Uterus (tissue), 4 donors: ENCODE results near the gene PTGER4. TPM values are rescaled to one million over a fixed set of nuclear protein-coding genes. Genes with fewer than 3 reads are reported as not detected.
"Not testable (repeated sequence)": the region's sequence is repeated elsewhere in the genome, so short reads cannot be mapped to it uniquely, and the experiment has no call there.

ENCODE experiments used
- DNase-seq, 2 donors: peaks; one replicate each; pipeline ENCODE4 v3.0.0-alpha.2; 2019 to 2020
- H3K27ac ChIP-seq, 2 donors: fragments of 200-600 bp; sonication (generic); 1 replicate in 1 of 2; 2 replicates in 1 of 2; pipeline ENCODE4 v1.5.1; 2016 to 2018
- H3K27me3 ChIP-seq, 2 donors: fragments of 200-600 bp; sonication (generic); one replicate each; pipeline ENCODE4 v1.5.1; 2018 to 2019; ENCODE audit warnings: control low read depth in 1 of 2
- H3K36me3 ChIP-seq, 2 donors: fragments of 200-600 bp; sonication (generic); one replicate each; pipeline ENCODE4 v1.5.1; 2019; ENCODE audit warnings: control low read depth in 1 of 2
- H3K4me1 ChIP-seq, 2 donors: fragments of 200-600 bp; sonication (generic); one replicate each; pipeline ENCODE4 v1.5.1; 2018 to 2019; ENCODE audit warnings: control low read depth in 1 of 2
- H3K4me3 ChIP-seq, 2 donors: fragments of 200-600 bp; sonication (generic); 1 replicate in 1 of 2; 2 replicates in 1 of 2; pipeline ENCODE4 v1.5.1; 2018 to 2019; ENCODE audit warnings: mild to moderate bottlenecking in 1 of 2
- H3K9me3 ChIP-seq, 2 donors: fragments of 200-600 bp; sonication (generic); one replicate each; pipeline ENCODE4 v1.5.1; 2019; ENCODE audit warnings: control low read depth in 1 of 2
- POLR2A ChIP-seq, 2 donors: fragments of 450-650 bp; IDR thresholded peaks; one replicate each; pipeline ENCODE4 v1.6.1; 2016; ENCODE audit warnings: antibody characterized with exemption in 2 of 2, mild to moderate bottlenecking in 1 of 2, moderate library complexity in 1 of 2
- intact Hi-C: fragments of 100-400 bp; cut with DNase I; formaldehyde crosslinking; loops from one replicate; pipeline ENCODE4 v1.15.1; 2023; ENCODE audit warnings: low total_unique reads
- total RNA-seq, 4 donors: library from RNA; depleted of rRNA in 3 of 4; stranded (reverse); fragments of >200 nt in 3 of 4; gene quantifications; one replicate each; pipeline versions ENCODE4 v1.1.0 to v1.2.4, GENCODE V29; 2014 to 2023
- TF ChIP-seq, protein P1 (sequence below), 4 experiments: fragments of 200-600 bp in 2 of 4; fragments of 450-650 bp in 2 of 4; sonication (generic) in 2 of 4; IDR thresholded peaks; one replicate each; pipeline ENCODE4 v1.5.1; 2016 to 2019; ENCODE audit warnings: antibody characterized with exemption in 4 of 4, mild to moderate bottlenecking in 2 of 4, moderate library complexity in 1 of 4
- donor health status: DM: yes; HTN: yes; CAD: no.

Gene PTGER4
- total RNA-seq, 4 donors from 2014 or later: 5.9 to 10.2 (median 8.0) TPM

DNA sequence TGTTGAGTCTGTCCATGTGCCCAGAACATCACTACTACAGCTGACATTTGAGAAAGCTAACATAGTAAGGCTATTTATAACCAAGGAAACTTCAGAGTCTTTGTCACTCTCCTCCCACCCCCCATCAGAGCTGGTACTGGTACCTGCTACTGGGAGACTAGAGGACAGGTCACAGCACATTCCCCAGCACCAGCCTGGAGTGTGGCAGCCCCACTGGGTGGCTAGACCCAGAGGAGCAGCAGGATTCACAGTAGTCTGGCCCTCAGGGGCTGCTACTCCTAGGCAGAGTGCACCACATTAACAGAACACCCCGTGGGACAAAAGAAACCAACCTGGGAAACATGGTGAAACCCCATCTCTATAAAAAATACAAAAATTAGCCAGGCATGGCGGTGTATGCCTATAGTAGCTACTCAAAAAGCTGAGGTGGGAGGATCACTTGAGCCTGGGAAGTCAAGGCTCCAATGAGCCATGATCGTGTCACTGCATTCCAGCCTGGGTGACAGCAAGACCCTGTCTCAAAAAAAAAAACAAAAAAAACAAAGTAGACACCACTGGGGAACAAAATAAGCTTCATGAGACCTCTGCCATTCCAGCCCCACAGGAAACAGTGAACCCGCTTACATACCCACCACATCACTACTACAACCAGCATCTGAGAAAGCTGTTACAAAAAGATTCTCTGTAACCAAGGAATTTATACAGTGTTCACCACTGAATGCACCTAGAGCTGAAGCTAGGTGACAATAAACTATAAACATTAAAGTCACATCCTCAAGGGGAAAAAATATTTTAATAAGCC, 26.3 kb upstream of the PTGER4 start:
- intact Hi-C loops: no loop called here
- TF ChIP-seq POLR2A (IDR thresholded peaks at IDR 0.05): no peak
- TF ChIP-seq, protein P1, sequence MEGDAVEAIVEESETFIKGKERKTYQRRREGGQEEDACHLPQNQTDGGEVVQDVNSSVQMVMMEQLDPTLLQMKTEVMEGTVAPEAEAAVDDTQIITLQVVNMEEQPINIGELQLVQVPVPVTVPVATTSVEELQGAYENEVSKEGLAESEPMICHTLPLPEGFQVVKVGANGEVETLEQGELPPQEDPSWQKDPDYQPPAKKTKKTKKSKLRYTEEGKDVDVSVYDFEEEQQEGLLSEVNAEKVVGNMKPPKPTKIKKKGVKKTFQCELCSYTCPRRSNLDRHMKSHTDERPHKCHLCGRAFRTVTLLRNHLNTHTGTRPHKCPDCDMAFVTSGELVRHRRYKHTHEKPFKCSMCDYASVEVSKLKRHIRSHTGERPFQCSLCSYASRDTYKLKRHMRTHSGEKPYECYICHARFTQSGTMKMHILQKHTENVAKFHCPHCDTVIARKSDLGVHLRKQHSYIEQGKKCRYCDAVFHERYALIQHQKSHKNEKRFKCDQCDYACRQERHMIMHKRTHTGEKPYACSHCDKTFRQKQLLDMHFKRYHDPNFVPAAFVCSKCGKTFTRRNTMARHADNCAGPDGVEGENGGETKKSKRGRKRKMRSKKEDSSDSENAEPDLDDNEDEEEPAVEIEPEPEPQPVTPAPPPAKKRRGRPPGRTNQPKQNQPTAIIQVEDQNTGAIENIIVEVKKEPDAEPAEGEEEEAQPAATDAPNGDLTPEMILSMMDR (IDR thresholded peaks at IDR 0.05): no peak
- Histone ChIP-seq H3K9me3 (no peaks in the 10 kb centered on the region), H3K27me3 (no peaks in the 10 kb centered on the region), H3K4me3 (no peak overlapping the region), H3K27ac (no peak overlapping the region), H3K4me1 (no peaks in the 10 kb centered on the region), H3K36me3 (no peaks in the 10 kb centered on the region)
- DNase-seq: no peak

DNA sequence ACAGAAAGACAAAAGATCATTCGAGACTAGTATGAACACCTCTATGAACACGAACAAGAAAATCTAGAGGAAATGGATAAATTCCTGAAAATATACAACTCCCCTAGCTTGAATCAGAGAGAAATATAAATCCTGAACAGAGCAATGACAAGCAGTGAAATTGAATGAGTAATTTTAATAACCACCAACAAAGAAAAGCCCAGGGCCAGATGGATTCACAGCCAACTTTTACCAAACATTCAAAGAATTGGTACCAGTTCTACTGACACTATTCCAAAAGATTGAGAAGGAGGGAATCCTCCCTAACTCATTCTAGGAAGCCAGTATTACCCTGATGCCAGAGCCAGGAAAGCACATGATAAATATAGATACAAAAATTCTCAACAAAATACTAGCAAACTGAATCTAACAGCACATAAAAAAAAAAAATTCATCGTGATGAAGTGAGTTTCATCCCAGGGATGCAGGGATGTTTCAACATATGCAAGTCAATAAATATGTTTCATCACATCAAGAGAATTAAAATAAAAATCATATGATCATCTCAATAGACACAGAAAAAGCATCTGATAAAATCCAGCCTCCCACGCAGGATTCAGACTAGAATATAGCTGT, 25.2 kb upstream of the PTGER4 start:
- H3K27ac ChIP-seq: no peak overlapping the region
- H3K4me3 ChIP-seq: no peak overlapping the region
- TF ChIP-seq, protein P1 (IDR thresholded peaks at IDR 0.05): no peak
- TF ChIP-seq POLR2A (IDR thresholded peaks at IDR 0.05): no peak
- no peak for DNase-seq
- no peaks in the 10 kb centered on the region for H3K36me3 ChIP-seq
- no peaks in the 10 kb centered on the region for H3K27me3 ChIP-seq
- intact Hi-C loops: no loop called here
- H3K4me1 ChIP-seq: no peaks in the 10 kb centered on the region
- H3K9me3 ChIP-seq: no peaks in the 10 kb centered on the region

DNA sequence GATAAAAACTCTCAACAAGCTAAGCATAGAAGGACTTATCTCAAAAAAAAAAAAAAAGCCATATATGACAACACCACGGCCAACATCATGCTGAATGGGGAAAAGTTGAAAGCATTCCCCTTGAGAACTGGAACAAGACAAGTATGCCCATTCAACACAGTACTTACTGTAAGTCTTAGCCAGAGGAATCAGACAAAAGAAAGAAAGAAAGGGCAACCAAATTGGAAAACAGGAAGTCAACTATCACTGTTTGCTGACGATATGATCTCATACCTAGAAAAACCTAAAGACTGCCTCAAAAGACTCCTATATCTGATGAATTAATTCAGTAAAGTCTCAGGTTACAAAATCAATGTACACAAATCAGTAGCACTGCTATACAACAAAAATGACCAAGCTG, 24.6 kb upstream of the PTGER4 start:
- no peak for TF ChIP-seq POLR2A (IDR thresholded peaks at IDR 0.05)
- TF ChIP-seq, protein P1 (IDR thresholded peaks at IDR 0.05): no peak
- intact Hi-C loops: no loop called here
- Histone ChIP-seq H3K4me1 (no peaks in the 10 kb centered on the region), H3K27ac (no peak overlapping the region), H3K27me3 (no peaks in the 10 kb centered on the region), H3K36me3 (no peaks in the 10 kb centered on the region), H3K9me3 (no peaks in the 10 kb centered on the region), H3K4me3 (no peak overlapping the region)
- DNase-seq: no peak

DNA sequence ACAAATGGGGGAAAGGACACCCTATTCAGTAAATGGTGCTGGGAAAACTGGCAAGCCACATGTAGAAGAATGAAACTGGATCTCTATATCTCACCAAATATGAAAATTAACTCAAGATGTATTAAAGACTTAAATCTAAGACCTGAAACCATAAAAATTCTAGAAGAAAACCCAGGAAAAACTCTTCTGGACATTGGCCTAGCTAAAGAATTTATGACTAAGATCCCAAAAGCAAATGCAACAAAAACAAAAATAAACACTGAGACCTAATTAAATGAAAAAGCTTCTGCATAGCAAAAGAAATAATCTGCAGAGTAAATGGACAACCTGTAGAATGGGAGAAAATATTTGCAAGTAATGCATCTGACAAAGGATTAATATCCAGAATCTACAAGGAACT, 23.6 kb upstream of the PTGER4 start:
- intact Hi-C loops, DNase-seq, H3K27ac ChIP-seq, H3K4me3 ChIP-seq, H3K36me3 ChIP-seq, H3K9me3 ChIP-seq, H3K4me1 ChIP-seq, H3K27me3 ChIP-seq: not testable (repeated sequence)

DNA sequence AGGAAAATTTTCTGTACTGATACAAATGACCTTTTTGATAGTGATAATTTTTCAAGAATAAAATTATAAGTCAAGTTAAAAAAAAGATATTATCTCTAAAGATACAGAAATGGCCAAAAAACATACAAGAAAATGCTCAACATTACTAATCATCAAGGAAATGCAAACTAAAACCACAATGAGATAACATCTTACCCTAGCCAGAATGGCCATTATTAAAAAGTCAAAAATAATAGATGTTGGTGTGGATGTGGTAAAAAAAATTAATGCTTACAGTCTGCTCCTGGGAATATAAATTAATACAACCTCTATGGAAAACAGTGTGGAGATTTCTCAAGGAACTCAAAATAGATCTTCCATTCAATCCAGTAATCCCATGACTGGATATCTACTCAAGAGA, 22.9 kb upstream of the PTGER4 start:
- Histone ChIP-seq H3K9me3 (no peaks in the 10 kb centered on the region), H3K36me3 (no peaks in the 10 kb centered on the region), H3K27ac (no peak overlapping the region), H3K4me3 (no peak overlapping the region), H3K4me1 (no peaks in the 10 kb centered on the region), H3K27me3 (no peaks in the 10 kb centered on the region)
- DNase-seq: no peak
- intact Hi-C loops: no loop called here
- no peak for TF ChIP-seq POLR2A (IDR thresholded peaks at IDR 0.05)
- TF ChIP-seq, protein P1 (IDR thresholded peaks at IDR 0.05): no peak
